ENCODE data around the gene TPK1. TPM values are rescaled to one million over a fixed set of nuclear protein-coding genes. Genes with fewer than 3 reads are reported as not detected.
"Not testable (repeated sequence)": the region's sequence is repeated elsewhere in the genome, so short reads cannot be mapped to it uniquely, and the experiment has no call there.

The TPK1 gene
- total RNA-seq, 1 donor from 2014 or later: 5.7 TPM

DNA sequence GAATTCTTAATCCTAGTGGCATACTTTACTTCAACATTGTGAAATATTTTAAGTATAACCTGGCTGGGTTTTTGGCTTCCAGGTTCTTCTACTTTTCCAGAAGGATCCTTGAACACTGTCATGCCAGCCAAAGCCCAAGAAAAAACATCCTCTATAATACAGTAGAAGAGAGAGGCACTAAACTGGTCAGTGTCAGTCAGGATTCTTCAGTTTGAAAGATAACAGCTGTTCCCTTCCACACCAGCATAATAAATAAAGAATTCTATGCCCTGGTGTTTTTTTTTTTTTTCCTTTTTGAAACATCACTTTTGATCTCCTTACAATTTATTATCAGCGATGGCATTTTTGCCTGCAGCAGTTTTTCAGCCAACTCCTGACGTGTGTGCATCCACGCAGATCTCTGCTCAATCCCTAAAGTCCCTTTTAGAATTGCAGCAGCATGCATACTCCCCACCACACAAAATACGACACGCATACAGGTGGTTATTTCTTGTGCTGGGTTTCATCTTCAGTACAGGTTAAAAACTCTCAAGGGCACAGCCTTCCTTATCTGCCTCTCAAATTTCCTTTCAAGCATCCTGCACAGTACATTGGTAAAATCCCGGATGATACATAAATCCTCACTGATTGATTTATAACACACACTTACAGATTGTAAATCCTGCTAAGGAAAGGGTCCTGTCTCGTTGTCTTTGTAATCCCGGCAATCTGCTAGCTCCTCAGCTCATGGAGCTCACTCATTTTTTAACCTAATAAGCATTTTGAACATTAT lies 100.2 kb downstream of the TPK1 start:
- DNase-seq (ENCODE audit: low spot score): no peak
- intact Hi-C loops (cut with DNase I): loop anchor here (10.0 kb wide), 1 partner anchor 99 kb away; the partner anchor contains the start of gene TPK1

DNA sequence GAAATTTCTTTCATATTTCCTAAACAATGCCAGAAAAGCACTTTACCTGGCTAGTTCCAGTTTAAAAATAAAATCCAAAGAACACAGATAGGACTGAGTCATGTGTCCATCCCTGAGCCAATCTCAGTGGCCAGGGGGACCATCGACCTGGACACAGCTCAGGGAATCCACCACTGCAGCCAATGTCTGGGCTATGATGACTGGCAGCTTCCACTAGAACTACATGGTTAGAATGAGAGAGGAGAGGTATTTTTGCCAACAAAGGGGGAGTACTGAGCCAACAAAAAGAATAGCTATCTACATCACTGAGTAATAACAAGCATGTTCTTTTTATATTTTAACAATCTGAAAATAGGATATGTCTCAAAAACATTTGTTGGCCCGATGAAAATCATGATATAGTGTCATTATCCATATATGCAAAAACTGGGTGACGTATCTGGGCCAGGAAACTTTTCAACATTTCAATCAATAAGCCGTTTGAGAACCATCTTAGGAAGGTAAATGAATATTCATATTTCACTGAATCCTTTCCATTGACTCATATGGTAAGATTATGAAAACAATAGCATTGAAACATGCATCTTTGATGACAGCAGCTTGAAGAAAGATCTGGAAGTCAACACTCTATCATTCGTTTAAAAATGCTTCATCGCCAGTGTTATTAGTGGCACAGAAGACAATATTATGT lies 104.0 kb downstream of the TPK1 start:
- intact Hi-C loops (cut with DNase I): loop anchor here (10.0 kb wide), 1 partner anchor 103 kb away; the partner anchor contains the start of gene TPK1
- DNase-seq (ENCODE audit: low spot score): no peak

DNA sequence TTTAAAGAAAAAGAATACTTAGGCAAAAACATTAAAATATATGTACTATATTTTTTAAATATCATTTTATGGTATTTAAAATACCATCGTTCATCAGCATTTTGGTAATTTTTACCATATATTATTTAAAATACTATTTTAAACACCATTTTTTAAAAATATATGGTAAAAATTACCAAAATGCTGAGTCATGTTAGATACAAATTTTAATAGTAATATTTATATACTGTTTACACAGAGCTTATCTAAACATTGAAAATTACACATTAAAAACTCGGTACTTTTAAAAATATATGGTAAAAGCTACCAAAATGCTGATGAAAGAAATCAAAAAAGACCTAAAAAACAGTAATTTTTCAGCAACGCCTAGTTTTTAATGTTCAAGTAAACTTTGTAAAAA lies 105.6 kb downstream of the TPK1 start:
- intact Hi-C loops (cut with DNase I): loop anchor here (10.0 kb wide), 1 partner anchor 105 kb away; the partner anchor contains the start of gene TPK1
- no peak for DNase-seq (ENCODE audit: low spot score)

- DNase-seq (ENCODE audit: low spot score): no peak
- intact Hi-C loops (cut with DNase I): no loop called here
These were observed 106.6 kb downstream of the TPK1 start for GRCh38 chr7:144729226-144729625.

GRCh38 chr7:144728551-144728950 lies 107.3 kb downstream of the TPK1 start:
- DNase-seq (ENCODE audit: low spot score): no peak
- intact Hi-C loops (cut with DNase I): no loop called here

GRCh38 chr7:144726840-144727239 lies 109.0 kb downstream of the TPK1 start:
- intact Hi-C loops (cut with DNase I); DNase-seq (ENCODE audit: low spot score): not testable (repeated sequence)

- intact Hi-C loops (cut with DNase I): no loop called here
These were observed 110.8 kb downstream of the TPK1 start for GRCh38 chr7:144725070-144725469.

GRCh38 chr7:144723301-144723700 lies 112.6 kb downstream of the TPK1 start:
- no peak for DNase-seq (ENCODE audit: low spot score)
- intact Hi-C loops (cut with DNase I): no loop called here

More at GRCh38 chr7:144725070-144725469, 110.8 kb downstream of the TPK1 start:
- no peak for DNase-seq (ENCODE audit: low spot score)

GRCh38 chr7:144720710-144721109 lies 115.1 kb downstream of the TPK1 start:
- DNase-seq (ENCODE audit: low spot score): no peak
- intact Hi-C loops (cut with DNase I): no loop called here

DNA sequence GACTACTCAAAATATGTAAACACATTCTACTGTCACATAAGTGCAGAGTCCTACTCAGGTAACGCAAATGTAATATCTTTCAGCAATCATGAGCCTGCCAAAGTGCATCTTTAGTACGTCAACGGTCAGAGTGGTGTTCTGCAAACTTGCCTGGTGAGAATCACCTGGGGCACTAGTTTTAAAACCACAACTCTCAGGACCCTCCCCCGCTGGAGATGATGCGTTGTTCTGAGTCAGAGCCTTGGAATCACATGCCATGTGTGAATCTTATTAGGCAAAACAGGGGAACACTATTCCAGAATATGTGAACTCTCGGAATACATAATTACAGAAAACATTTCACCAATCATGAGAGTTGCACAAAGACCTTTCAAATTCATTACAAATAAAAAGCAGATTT lies 115.7 kb downstream of the TPK1 start:
- intact Hi-C loops (cut with DNase I): no loop called here
- DNase-seq (ENCODE audit: low spot score): no peak

GRCh38 chr7:144717720-144718119 lies 118.1 kb downstream of the TPK1 start:
- DNase-seq (ENCODE audit: low spot score): no peak
- intact Hi-C loops (cut with DNase I): no loop called here

GRCh38 chr7:144713850-144714249 lies 122.0 kb downstream of the TPK1 start:
- intact Hi-C loops (cut with DNase I): no loop called here
- DNase-seq (ENCODE audit: low spot score): no peak

- intact Hi-C loops (cut with DNase I): no loop called here
- no peak for DNase-seq (ENCODE audit: low spot score)
These were observed 125.1 kb downstream of the TPK1 start for GRCh38 chr7:144710791-144711190.

- intact Hi-C loops (cut with DNase I): no loop called here
- no peak for DNase-seq (ENCODE audit: low spot score)
These were observed 126.8 kb downstream of the TPK1 start for GRCh38 chr7:144709066-144709465.

DNA sequence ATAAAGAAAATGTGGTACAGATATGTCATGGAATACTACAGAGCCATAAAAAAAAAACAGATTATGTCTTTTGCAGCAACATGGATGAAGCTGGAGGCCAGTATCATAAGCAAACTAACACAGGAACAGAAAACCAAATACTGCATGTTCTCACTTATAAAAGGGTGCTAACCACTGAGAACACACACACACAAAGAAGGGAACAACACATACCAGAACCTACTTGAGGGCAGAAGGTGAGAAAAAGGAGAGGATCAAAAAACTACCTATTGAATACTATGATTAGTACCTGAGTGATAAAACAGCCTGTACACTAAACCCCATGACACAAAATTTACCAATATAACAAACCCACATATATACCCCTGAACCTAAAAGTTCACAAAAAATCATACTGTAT lies 144.6 kb downstream of the TPK1 start:
- no peak for DNase-seq (ENCODE audit: low spot score)
- intact Hi-C loops (cut with DNase I): no loop called here

DNA sequence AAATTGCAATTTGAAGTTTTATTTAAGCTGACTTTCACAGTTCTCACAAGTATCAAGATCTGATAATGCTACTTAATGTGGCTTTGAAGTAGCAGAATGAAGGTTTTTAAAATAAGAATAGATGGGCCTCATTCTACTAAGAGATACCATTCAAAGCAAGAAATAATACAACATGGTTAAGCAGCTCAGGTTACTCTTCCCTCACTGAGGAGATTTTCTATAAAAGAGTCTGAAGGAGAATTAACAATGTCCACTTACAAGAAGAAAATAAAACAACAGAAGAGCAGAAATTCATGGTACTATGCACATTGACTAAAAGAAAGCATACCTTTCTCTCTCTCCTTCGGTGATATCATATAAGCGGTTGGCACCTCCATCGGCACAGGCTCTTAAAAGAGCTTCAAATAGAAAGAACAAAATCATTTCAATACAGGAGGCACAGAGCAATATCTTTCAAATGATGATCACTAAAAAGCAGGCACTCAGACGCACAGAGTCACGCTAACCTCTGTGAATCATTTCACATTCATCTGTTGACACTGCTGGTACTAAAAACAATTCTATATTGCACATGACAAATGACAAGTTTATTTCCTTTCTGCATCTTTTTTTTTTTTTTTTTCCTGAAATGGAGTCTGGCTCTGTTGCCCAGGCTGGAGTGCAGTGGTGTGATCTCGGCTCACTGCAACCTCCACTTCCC lies 153.1 kb downstream of the TPK1 start:
- DNase-seq (ENCODE audit: low spot score): no peak
- intact Hi-C loops (cut with DNase I): no loop called here

DNA sequence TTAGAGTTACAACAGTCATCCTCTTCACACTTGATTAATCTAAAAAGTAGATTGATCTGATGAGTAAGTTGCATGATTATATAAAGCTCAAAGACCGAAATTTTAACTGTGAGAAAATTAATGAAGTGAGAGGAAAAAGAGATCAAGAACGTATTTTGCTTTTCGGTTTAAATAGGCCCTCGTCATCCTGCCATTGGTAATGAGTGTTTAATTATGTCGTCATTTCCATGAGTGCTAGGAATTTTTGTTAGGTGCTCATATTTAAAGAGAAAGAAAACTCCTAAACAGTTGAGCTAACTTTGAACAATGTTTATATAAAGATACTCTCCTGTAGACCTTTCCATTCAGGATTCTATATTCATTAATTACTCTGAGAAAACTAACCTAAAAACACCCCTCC lies 159.4 kb downstream of the TPK1 start:
- no peak for DNase-seq (ENCODE audit: low spot score)
- intact Hi-C loops (cut with DNase I): no loop called here

- no peak for DNase-seq (ENCODE audit: low spot score)
- intact Hi-C loops (cut with DNase I): no loop called here
These were observed 161.3 kb downstream of the TPK1 start for GRCh38 chr7:144674550-144674949.

GRCh38 chr7:144672869-144673268 lies 163.0 kb downstream of the TPK1 start:
- no peak for DNase-seq (ENCODE audit: low spot score)
- intact Hi-C loops (cut with DNase I): no loop called here

DNA sequence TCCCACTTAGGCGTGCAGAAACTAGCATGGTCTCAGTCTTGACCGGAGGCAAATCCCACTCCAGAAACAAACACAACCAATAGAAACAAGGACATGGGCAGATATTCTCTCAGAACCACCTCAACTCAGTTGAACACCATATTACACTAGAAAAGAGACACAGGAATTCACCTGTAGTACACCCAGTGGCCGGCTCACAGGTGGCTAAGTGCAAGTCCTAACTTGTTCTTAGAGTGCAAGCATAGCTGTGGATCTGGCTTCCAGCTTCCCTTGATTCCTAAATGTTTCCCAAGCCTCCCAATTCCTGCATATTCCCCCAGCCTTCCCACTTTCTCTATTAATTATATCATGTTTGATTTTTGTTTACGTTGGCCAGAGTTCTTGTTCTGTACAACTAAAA lies 164.4 kb downstream of the TPK1 start:
- intact Hi-C loops (cut with DNase I): no loop called here
- DNase-seq (ENCODE audit: low spot score): no peak
